ENCODE measurements around the gene CLIP2. TPM values are rescaled to one million over a fixed set of nuclear protein-coding genes. Genes with fewer than 3 reads are reported as not detected.

Gene CLIP2
- total RNA-seq, 1 experiment from 2014 or later = 39.9 TPM

- in situ Hi-C loops (cut with HindIII; ENCODE audit: low pct_unique_long_range_greater_than_20kb, low sequenced_read_pairs) = no loop called here
- no peak for TF ChIP-seq REST (IDR thresholded peaks at IDR 0.05; ENCODE audit: insufficient read depth in 1 of 2, low read depth in 2 of 2, low read length in 1 of 2)
- no peak for TF ChIP-seq TCF7L2 (IDR thresholded peaks at IDR 0.05; ENCODE audit: low read depth, low read length)
- TF ChIP-seq CTCF (IDR thresholded peaks at IDR 0.05) = no peak
- no peak for TF ChIP-seq POLR2AphosphoS5 (IDR thresholded peaks at IDR 0.05; ENCODE audit: low read depth, low read length)
- no peak for TF ChIP-seq SIN3A (IDR thresholded peaks at IDR 0.05; ENCODE audit: borderline replicate concordance, insufficient read depth, low read depth, low read length)
These were observed 22.8 kb upstream of the CLIP2 start for GRCh38 chr7:74266191-74266963.

GRCh38 chr7:74267756-74268565 lies 21.2 kb upstream of the CLIP2 start:
- no peak for ATAC-seq
- POLR2A ChIA-PET = no interaction called here
- Histone ChIP-seq H3K27ac (ENCODE audit: low read length) (no peak overlapping the region), H3K4me3 (ENCODE audit: low read depth in 2 of 2, low read length in 2 of 2) (no peak overlapping the region), H3K9me3 (ENCODE audit: control insufficient read depth, insufficient read depth, low read depth, low read length) (no peaks in the 10 kb centered on the region), H3K27me3 (ENCODE audit: control insufficient read depth, insufficient read depth, low read length) (no peaks in the 10 kb centered on the region), H3K36me3 (ENCODE audit: control insufficient read depth, insufficient read depth, low read length) (no peaks in the 10 kb centered on the region), H3K4me1 (ENCODE audit: control insufficient read depth, insufficient read depth, low read length) (peaks cover 10% of the 10 kb centered on the region)
- TF ChIP-seq POLR2AphosphoS5 (IDR thresholded peaks at IDR 0.05; ENCODE audit: low read depth, low read length) = no peak
- TF ChIP-seq REST (IDR thresholded peaks at IDR 0.05; ENCODE audit: insufficient read depth in 1 of 2, low read depth in 2 of 2, low read length in 1 of 2) = no peak
- no peak for TF ChIP-seq CTCF (IDR thresholded peaks at IDR 0.05)
- no peak for TF ChIP-seq TCF7L2 (IDR thresholded peaks at IDR 0.05; ENCODE audit: low read depth, low read length)
- no peak for TF ChIP-seq SIN3A (IDR thresholded peaks at IDR 0.05; ENCODE audit: borderline replicate concordance, insufficient read depth, low read depth, low read length)
- no TSS peak for BruUV-seq (replicated peaks)
- no peak for DNase-seq (ENCODE audit: low read depth, low spot score)
- in situ Hi-C loops (cut with HindIII; ENCODE audit: low pct_unique_long_range_greater_than_20kb, low sequenced_read_pairs) = no loop called here
- CTCF ChIA-PET = interaction anchor here (0.7 kb wide), 1 partner anchor 291 kb away, joined by 21 read pairs; no protein-coding TSS in a partner anchor
- intact Hi-C loops (cut with micrococcal nuclease; ENCODE audit: unreplicated experiment) = no loop called here

More at GRCh38 chr7:74266191-74266963, 22.8 kb upstream of the CLIP2 start:
- DNase-seq (ENCODE audit: low read depth, low spot score) (no peak), ATAC-seq (no peak)
- ChIA-PET POLR2A (interaction anchor here (0.6 kb wide), 1 partner anchor 57 kb away, joined by 6 read pairs; no protein-coding TSS in a partner anchor), CTCF (interaction anchor here (0.5 kb wide), 1 partner anchor 11 kb away, joined by 4 read pairs; no protein-coding TSS in a partner anchor)
- H3K9me3 ChIP-seq (ENCODE audit: control insufficient read depth, insufficient read depth, low read depth, low read length) = no peaks in the 10 kb centered on the region
- no peaks in the 10 kb centered on the region for H3K36me3 ChIP-seq (ENCODE audit: control insufficient read depth, insufficient read depth, low read length)
- H3K27ac ChIP-seq (ENCODE audit: low read length) = no peak overlapping the region
- intact Hi-C loops (cut with micrococcal nuclease; ENCODE audit: unreplicated experiment) = no loop called here
- no TSS peak for BruUV-seq (replicated peaks)
- H3K27me3 ChIP-seq (ENCODE audit: control insufficient read depth, insufficient read depth, low read length) = no peaks in the 10 kb centered on the region
- H3K4me3 ChIP-seq (ENCODE audit: low read depth in 2 of 2, low read length in 2 of 2) = no peak overlapping the region
- H3K4me1 ChIP-seq (ENCODE audit: control insufficient read depth, insufficient read depth, low read length) = no peaks in the 10 kb centered on the region

Measured in Panc1 (cell line).